GM18867 (cell line): ENCODE measurements around the gene PLD1.
"Not testable (repeated sequence)": the region's sequence is repeated elsewhere in the genome, so short reads cannot be mapped to it uniquely, and the experiment has no call there.

Experiments used
- ATAC-seq: cut with Tn5 transposase; IDR thresholded peaks from one replicate; pipeline ENCODE4 v1.9.1; 2021; ENCODE audit warnings: mild to moderate bottlenecking, moderate library complexity; ENCODE audit not compliant: unreplicated experiment

The PLD1 gene

GRCh38 chr3:171703144-171703543 is 107.1 kb downstream of the PLD1 start:
- no peak for ATAC-seq

DNA sequence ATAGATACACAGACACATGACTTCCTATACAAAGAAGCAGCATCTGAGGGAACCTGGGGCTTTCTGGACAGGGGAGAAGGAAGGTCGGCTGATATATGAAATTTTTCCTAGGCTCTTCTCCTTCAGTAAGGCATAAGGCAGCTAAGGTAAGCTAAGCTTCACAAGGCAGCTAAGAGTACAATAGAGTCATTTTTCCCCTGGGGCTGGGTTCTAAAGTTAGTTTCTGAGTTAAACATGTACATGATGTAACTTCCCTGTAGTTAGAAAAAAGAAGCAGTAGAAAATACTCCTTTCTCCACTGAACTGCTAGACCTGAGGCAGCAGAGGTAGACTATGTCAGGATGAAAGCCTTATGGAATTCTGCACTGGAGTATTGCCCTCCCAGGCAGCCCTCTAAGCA is 109.6 kb downstream of the PLD1 start:
- no peak for ATAC-seq

- no peak for ATAC-seq
These were observed 110.1 kb downstream of the PLD1 start for GRCh38 chr3:171700157-171700556.

DNA sequence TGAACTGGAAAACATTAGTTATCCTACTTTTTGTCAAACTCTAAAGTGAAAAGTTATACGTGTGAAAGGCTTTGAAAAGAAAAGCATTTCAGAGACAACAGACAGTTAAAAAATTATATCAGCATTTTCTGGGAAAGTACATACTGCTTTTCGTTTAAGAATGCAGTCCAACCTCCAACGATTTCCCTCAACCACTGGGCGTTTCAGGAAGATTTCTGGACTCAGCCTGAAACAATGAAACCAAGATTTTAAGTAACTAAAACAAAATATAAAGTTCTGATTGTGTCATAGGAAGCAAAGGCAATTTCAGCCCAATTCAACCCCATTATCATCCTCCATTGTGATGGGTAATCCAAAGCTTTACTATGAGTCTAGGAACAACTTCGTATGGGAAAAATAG is 110.7 kb downstream of the PLD1 start:
- ATAC-seq = no peak

- no peak for ATAC-seq
These were observed 113.5 kb downstream of the PLD1 start for GRCh38 chr3:171696805-171697204.

- no peak for ATAC-seq
These were observed 114.9 kb downstream of the PLD1 start for GRCh38 chr3:171695426-171695825.

DNA sequence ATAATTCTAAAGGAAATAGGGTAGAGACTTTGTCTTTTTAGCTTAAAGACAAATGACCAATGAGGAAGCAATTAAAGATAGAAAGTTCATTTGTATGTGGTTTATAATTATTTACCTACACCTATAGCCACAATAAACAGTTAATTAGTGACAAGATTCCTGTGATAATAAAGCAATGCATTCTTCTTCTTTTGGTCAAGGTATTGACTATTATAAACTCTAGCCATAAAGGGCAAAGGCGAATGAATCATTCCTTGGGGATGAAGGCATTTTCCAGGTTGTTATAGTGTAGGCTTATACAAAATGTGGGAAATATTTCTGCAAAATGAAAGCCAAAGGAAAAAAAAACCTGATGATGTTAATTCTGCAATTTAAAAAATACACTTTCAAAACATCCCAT is 115.4 kb downstream of the PLD1 start:
- ATAC-seq = no peak

- not testable (repeated sequence) for ATAC-seq
These were observed 117.7 kb downstream of the PLD1 start for GRCh38 chr3:171692551-171692950.

DNA sequence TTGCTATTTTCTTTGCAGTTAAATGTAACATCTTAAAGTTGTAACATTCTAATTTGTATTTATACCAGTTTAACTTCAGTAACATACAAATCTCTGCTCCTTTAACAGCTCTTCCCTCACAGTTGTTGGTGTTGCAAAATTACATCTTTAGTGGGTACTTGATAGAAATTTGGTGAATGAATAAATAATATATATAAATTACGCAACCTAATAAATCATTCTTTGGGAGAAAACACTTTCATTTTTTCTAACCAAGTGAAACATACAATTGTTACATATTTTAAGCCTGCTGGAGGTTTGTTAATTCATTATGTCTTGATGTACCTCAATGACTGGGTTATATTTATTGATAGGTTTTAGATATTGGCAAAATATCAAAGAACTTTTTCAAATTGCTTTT is 118.8 kb downstream of the PLD1 start:
- no peak for ATAC-seq

DNA sequence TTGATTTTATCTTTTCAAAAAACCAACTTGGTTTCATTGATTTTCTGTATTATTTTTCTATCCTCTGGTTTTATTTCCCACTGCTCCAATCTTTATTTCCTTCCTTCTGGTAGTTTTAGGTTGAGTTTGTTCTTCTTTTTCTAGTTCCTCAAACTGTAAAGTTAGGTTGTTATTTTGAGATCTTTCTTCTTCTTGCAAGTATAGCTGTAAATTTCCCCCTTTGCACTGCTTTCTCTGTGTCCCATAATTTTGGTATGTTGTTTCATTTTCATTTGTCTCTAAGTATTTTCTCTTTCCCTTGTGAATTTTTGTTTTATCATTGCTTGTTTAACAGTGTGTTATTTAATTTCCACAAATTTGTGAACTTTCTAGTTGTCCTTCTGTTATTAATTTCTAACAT is 120.0 kb downstream of the PLD1 start:
- ATAC-seq = peak; percentile 63

GRCh38 chr3:171688593-171688992 is 121.7 kb downstream of the PLD1 start:
- ATAC-seq = no peak

DNA sequence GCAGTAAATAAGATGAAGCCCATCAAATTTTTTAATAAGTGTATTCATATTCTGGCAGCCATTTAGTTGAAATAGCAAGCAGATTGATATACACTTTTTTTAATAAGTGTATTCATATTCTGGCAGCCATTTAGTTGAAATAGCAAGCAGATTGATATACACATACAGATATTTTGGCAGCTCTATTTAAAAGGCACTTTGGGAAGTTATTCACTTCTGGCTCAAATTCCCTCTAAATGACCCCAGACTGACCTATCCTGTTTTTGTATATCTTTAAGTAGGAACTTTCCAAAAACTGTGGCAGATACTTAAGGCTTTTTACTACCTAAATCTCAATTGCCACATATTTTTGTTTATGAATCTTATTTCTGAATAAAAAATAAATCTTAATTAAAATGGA is 122.3 kb downstream of the PLD1 start:
- no peak for ATAC-seq

GRCh38 chr3:171687581-171687980 is 122.7 kb downstream of the PLD1 start:
- ATAC-seq = no peak

DNA sequence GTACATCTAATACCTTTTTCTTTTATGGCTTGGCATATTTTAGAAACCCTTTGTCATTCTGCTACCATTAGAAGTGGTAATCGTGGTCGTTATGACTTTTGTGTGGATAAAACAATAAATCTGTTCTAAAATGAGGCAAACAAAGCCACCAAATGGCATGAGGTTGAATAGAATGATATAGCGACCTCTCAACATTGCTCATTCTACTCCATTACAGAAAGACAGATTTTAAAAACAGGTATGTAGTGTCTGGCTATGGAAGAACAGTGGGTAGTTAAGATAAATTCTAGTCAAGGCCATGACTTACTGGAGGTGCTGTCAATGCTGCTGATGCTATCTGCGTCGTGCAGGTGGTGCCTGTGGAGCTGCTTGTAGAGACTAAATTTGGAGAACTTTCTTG is 123.2 kb downstream of the PLD1 start:
- no peak for ATAC-seq

DNA sequence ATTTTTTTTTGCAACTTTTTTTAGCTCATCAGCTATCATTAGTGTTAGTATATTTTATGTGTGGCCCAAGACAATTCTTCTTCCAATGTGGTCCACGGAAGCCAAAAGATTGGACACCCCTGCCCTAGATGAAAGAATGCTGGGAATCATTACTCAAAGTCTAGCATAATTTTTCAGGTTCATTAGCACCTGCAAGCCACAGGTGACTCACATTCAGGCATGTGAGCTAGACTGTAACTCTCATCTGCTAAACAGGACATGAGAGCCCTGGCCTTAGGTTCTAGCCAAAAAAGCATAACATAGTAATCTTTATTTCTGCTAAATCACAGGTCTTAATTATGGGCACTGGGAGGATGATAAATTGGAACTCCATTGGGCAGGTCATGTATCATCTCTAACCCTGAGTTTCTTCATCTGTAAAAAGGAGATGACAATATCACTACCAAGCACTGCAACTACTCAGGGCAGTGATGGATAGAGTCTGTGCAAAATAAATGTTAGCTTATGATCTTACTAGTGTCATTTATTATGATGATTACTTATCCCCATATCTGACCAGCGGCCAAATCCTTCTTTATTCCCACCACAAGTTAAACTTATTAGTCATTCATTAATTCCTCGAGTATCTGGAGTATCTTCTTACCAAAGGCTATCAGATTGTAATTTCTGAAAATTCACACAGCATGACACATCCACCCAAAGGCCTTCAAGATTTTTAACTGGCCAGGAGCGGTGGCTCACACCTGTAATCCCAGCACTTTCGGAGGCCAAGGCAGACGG is 125.0 kb downstream of the PLD1 start:
- ATAC-seq = no peak

DNA sequence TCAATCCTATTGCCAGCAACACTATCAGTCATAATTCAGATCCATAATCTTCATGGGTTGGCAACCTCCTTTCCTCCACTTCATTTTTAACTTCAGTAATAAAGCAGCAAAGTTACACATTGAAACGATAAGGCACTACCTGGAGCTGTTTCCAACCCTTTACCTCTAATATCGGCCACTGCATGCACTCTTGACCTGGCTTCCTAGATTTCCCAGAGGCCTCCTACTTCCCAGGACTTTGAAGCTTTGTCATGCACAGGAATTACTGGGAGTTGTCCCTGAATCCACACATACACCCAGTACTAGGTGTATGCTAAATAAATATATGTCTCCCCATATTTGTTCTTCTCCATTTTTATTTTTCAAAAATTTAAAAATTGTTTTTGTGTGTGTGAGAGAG is 126.1 kb downstream of the PLD1 start:
- ATAC-seq = no peak

DNA sequence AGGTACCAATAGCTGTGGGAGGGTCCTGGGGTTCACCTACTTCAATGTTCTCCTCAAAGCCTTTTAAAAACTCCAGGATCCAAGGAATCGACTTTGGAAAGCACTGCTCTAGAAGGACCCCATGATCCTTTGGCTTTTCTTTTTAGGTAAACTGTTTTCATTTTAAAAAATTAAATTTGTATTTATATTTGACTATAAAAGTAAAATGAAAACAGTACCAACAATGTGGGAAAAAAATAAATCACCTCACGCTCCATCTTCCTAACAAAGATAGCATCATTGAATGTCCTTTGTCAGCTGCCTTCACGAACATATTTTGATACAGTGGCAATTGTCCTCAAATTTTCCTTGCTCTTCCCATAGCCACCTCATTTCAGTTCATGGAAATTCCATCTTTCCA is 127.5 kb downstream of the PLD1 start:
- ATAC-seq = no peak

DNA sequence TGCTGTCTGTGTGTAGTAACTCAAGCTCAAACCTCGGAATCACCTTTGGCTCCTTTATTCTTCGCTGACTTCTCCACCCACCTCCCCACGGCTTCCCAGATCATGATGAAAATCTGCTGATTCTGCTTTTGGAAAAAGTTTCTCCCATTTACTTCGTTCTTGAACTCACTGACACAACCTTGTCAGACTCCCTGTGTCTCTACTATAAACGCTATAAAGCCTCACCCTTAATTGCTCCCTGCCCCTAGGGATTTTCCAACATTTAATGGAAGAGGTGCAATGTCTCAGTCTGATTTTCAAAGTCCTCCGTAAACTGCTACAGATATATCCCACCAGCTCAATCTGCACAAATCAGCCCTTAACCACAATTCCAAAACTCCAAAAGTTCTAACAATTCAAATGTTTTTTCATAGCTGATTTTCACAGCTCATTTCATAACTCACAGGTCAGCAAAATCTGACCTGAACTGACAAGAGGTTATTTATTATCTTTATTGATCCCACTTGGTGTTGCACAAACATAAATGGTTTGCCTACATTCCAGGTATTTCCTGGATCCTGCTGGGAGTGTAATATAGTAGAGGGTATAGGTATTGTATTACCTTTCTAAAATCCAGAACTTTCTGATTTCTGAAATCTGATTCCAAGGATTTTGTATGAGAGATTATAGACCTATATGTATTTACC is 129.4 kb downstream of the PLD1 start:
- no peak for ATAC-seq

GRCh38 chr3:171678971-171679492 is 131.3 kb downstream of the PLD1 start:
- ATAC-seq = no peak

- ATAC-seq = no peak
These were observed 132.6 kb downstream of the PLD1 start for GRCh38 chr3:171677706-171678105.

DNA sequence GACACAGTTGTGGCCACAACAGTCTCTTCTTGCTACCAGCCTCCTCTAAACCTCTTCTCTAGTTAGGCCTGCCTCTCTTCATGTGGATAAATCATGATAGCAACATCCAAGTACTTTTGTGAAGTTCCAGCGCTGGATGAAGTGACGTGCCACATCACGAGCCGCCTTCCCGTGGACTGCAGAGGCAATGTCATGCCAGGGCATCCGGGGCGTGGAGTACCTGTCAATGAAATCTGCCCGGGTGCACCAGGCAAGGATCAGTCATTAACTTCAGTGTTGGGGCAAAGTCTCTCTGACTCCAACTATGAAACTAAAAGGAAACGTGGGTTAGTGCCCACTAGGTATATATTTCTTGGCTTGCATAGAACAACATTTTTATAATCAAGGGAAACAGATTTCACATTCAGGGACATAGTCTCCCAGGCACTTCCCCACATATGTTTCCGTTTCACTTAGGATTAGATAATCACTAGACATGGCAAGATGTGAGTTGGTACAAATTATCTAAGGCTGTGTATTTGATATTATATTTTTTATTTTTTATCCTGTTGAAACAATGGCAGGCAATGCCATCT is 133.6 kb downstream of the PLD1 start:
- no peak for ATAC-seq

DNA sequence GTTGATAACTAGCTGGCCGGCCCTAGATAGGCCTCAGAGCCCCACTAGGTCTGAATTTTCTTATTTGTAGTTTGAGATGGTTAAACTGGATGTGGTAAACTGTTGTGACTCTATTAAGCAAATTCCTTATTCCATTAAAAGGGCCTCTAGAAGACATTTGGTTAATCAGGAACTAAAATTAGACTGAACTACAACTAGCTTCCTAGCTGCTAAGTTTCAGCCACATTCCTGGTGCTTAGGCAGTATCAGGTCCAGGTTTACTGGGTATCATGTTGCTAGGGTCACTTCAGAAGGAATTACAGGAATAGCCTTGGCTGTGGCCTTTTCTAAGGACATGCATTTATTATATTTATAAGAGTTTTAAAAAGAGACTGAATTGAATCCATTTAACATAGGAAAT is 136.3 kb downstream of the PLD1 start:
- no peak for ATAC-seq
